GM12878 (cell line): ENCODE data around the gene RASGRP3. TPM values are rescaled to one million over a fixed set of nuclear protein-coding genes. Genes with fewer than 3 reads are reported as not detected.
A peak's percentile ranks its signal among the peaks of the same experiment; 100 is the strongest.

Experiments
- ATAC-seq: fragments of 200-7000 bp; cut with Tn5 transposase; 3 replicates; pipeline ENCODE4 v1.9.1; 2020; ENCODE audit warnings: mild to moderate bottlenecking, moderate library complexity
- BruUV-seq: library from RNA; stranded (reverse); fragments of 400-500 nt; replicated peaks from 2 replicates; lab custom pipeline; 2021; lab: Mats Ljungman, UMichigan
- CTCF ChIA-PET: fragments of 300-600 bp; sonication (Branson Sonifier 250); formaldehyde crosslinking; extraction: SDS; loops from one replicate; lab custom pipeline; 2021; ENCODE audit warnings: inconsistent platforms; lab: Yijun Ruan, JAX
- POLR2A ChIA-PET: fragments of 350-600 bp; formaldehyde crosslinking; extraction: SDS; loops from one replicate; lab custom pipeline; 2021; ENCODE audit warnings: inconsistent platforms; lab: Charles Lee
- RAD21 ChIA-PET: fragments of 300-600 bp; sonication (Branson Sonifier 250); formaldehyde crosslinking; loops from one replicate; lab custom pipeline; 2023; ENCODE audit warnings: antibody characterized with exemption; ENCODE audit not compliant: unreplicated experiment; lab: Charles Lee
- SMC1A ChIA-PET: fragments of 300-600 bp; sonication (Branson Sonifier 250); formaldehyde crosslinking; loops from one replicate; lab custom pipeline; 2023; ENCODE audit not compliant: unreplicated experiment, uncharacterized antibody; lab: Charles Lee
- DNase-seq: peaks from one replicate; pipeline ENCODE4 v3.0.0-alpha.2; 2011; ENCODE audit warnings: low read depth, low spot score
- FAIRE-seq: peaks from 3 replicates; lab custom pipeline; 2011; peaks lifted over from hg19 to GRCh38; lab: Jason Lieb, UNC
- H2AFZ ChIP-seq: 2 replicates; pipeline ENCODE4 v1.6.0; 2011; ENCODE audit warnings: low read depth, low read length, control low read depth; ENCODE audit not compliant: control insufficient read depth
- H3K27ac ChIP-seq: 2 replicates; pipeline ENCODE4 v1.5.1; 2011; ENCODE audit warnings: control low read depth; ENCODE audit not compliant: control insufficient read depth, insufficient read depth
- H3K27me3 ChIP-seq, 2 experiments: replicated peaks in 1 of 2; 2 replicates each; pipeline versions ENCODE4 v1.6.0 to v1.6.1; 2011; ENCODE audit warnings: low read length in 1 of 2; ENCODE audit not compliant: control insufficient read depth in 2 of 2, insufficient read depth in 2 of 2
- H3K36me3 ChIP-seq, 2 experiments: 2 replicates each; pipeline ENCODE4 v1.5.1; 2011; ENCODE audit warnings: low read length in 1 of 2; ENCODE audit not compliant: control insufficient read depth in 2 of 2, insufficient read depth in 2 of 2
- H3K4me1 ChIP-seq: 2 replicates; pipeline ENCODE4 v1.6.1; 2011; ENCODE audit warnings: mild to moderate bottlenecking, low read length, moderate library complexity, mixed read lengths; ENCODE audit not compliant: control insufficient read depth, insufficient read depth
- H3K4me2 ChIP-seq: 2 replicates; pipeline ENCODE4 v1.6.0; 2011; ENCODE audit warnings: control low read depth; ENCODE audit not compliant: control insufficient read depth, insufficient read depth
- H3K4me3 ChIP-seq: fragments of 200-600 bp; sonication (generic); 2 replicates; pipeline ENCODE4 v1.5.1; 2016
- H3K79me2 ChIP-seq: 2 replicates; pipeline ENCODE4 v1.6.0; 2011; ENCODE audit warnings: low read length; ENCODE audit not compliant: control insufficient read depth, insufficient read depth
- H3K9ac ChIP-seq: 2 replicates; pipeline ENCODE4 v1.8.0; 2011; ENCODE audit warnings: low read length, control low read depth, mixed read lengths; ENCODE audit not compliant: control insufficient read depth, insufficient read depth
- H3K9me3 ChIP-seq: replicated peaks from 3 replicates; pipeline ENCODE4 v1.5.1; 2011; ENCODE audit warnings: mild to moderate bottlenecking, low read length; ENCODE audit not compliant: control insufficient read depth, insufficient read depth
- H4K20me1 ChIP-seq: 2 replicates; pipeline ENCODE4 v1.6.0; 2011; ENCODE audit not compliant: control insufficient read depth, insufficient read depth
- CBX5 ChIP-seq: sonication (generic); IDR thresholded peaks from 2 replicates; pipeline ENCODE4 v1.6.1; 2016; ENCODE audit warnings: low read depth, moderate library complexity, mild to moderate bottlenecking, inconsistent platforms
- FOXM1 ChIP-seq: IDR thresholded peaks from 2 replicates; pipeline ENCODE4 v1.6.1; 2012; ENCODE audit warnings: low read depth, mild to moderate bottlenecking, inconsistent platforms, low read length, moderate library complexity
- MYB ChIP-seq: fragments of 150-350 bp; IDR thresholded peaks from 2 replicates; pipeline ENCODE4 v1.6.1; 2014; ENCODE audit warnings: mild to moderate bottlenecking, low read depth, low read length, borderline replicate concordance
- TAF1 ChIP-seq: IDR thresholded peaks from 2 replicates; pipeline ENCODE4 v1.6.1; 2011; ENCODE audit warnings: mild to moderate bottlenecking, low read depth, low read length, borderline replicate concordance
- WGBS: methylation state at CpG from one replicate; pipeline ENCODE4 v1.1.6; 2016; ENCODE audit warnings: low lambda C conversion rate; ENCODE audit not compliant: insufficient replicate concordance, insufficient coverage; ENCODE audit errors: missing lambda C conversion rate; 5-methylcytosine and 5-hydroxymethylcytosine counted together
- in situ Hi-C: fragments of 300-500 bp; cut with MboI; formaldehyde crosslinking; loops from 9 replicates; pipeline ENCODE4 v1.14.3; 2018; ENCODE audit warnings: mixed read lengths
- intact Hi-C: fragments of 100-400 bp; cut with micrococcal nuclease; formaldehyde crosslinking; loops from one replicate; pipeline ENCODE4 v1.14.2; 2022; ENCODE audit not compliant: unreplicated experiment
- polyA plus RNA-seq, 11 experiments: library from polyadenylated mRNA; depleted of rRNA in 4 of 11; unstranded in 6 of 11; stranded (reverse) in 5 of 11; fragments of >200 nt; fragmentation: Nextera tagmentation in 4 of 11; fragmentation: Illumina TruSeq in 1 of 11; extraction: Ambion mirVana in 4 of 11; extraction: Trizol in 1 of 11; gene quantifications; 1 replicate in 1 of 11; 2 replicates in 10 of 11; pipeline versions ENCODE4 v1.2.1 to v1.2.3, GENCODE V29; 2011 to 2016; ENCODE audit warnings: inconsistent platforms in 2 of 11, missing spikeins in 2 of 11, low read depth in 1 of 11
- total RNA-seq, 4 experiments: library from RNA; depleted of rRNA in 3 of 4; stranded (reverse); fragments of >200 nt in 3 of 4; fragmentation: Illumina TruSeq in 1 of 4; extraction: Trizol in 1 of 4; gene quantifications; 2 replicates each; pipeline versions ENCODE4 v1.2.1 to v1.2.3, GENCODE V29; 2013 to 2021
- TF ChIP-seq, protein P1 (sequence below): IDR thresholded peaks from 2 replicates; pipeline ENCODE4 v1.6.1; 2012; ENCODE audit warnings: low read depth, low read length, improper control_type of control experiment
- TF ChIP-seq, protein P2 (sequence below): fragments of 450-650 bp; IDR thresholded peaks from 2 replicates; pipeline ENCODE4 v1.6.1; 2018; ENCODE audit warnings: mild to moderate bottlenecking, low read depth, moderate library complexity; ENCODE audit not compliant: partially characterized antibody
- TF ChIP-seq, protein P3 (sequence below): fragments of 450-650 bp; IDR thresholded peaks from 2 replicates; pipeline ENCODE4 v1.6.1; 2017; ENCODE audit warnings: antibody characterized with exemption, mild to moderate bottlenecking, moderate library complexity
- TF ChIP-seq, protein P4 (sequence below): fragments of 450-650 bp; IDR thresholded peaks from 2 replicates; pipeline ENCODE4 v1.6.1; 2014; ENCODE audit warnings: mild to moderate bottlenecking

The RASGRP3 gene
- total and polyA plus RNA-seq, 10 of the 15 experiments (the other 5 are each of a cell fraction or from before 2014, with no cell fraction given), result 31.6 to 106 (median 64.7) TPM

DNA sequence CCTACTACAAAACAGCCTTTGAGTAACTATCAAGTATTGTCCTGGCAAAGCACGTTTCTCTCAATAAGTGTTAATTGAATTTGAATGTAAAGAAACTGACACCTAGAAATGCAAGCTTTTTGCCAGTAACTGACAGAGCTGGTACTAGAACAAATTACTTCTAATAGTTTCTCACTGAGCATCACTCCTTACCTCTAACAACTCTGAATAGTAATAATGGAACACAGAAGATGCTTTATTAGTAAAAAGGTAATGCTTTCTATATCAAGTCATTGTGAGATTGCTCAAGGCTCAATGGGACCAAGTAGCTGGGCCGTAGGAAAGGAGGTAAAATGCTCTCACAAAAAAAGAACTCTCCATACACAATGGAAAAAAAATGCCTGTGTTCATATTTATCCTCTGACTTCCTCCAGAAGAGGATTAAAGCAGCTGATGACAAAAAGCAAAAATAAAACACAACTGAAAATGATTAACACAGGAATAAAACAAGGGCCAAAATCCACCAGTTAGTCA, 11.8 kb downstream of the RASGRP3 start (continued):
- TF ChIP-seq, protein P1, sequence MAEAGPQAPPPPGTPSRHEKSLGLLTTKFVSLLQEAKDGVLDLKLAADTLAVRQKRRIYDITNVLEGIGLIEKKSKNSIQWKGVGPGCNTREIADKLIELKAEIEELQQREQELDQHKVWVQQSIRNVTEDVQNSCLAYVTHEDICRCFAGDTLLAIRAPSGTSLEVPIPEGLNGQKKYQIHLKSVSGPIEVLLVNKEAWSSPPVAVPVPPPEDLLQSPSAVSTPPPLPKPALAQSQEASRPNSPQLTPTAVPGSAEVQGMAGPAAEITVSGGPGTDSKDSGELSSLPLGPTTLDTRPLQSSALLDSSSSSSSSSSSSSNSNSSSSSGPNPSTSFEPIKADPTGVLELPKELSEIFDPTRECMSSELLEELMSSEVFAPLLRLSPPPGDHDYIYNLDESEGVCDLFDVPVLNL, result no peak
- no peak; the same call in 1 of the 2 replicates for TF ChIP-seq TAF1
- TF ChIP-seq, all 136 proteins: peak for 14

DNA sequence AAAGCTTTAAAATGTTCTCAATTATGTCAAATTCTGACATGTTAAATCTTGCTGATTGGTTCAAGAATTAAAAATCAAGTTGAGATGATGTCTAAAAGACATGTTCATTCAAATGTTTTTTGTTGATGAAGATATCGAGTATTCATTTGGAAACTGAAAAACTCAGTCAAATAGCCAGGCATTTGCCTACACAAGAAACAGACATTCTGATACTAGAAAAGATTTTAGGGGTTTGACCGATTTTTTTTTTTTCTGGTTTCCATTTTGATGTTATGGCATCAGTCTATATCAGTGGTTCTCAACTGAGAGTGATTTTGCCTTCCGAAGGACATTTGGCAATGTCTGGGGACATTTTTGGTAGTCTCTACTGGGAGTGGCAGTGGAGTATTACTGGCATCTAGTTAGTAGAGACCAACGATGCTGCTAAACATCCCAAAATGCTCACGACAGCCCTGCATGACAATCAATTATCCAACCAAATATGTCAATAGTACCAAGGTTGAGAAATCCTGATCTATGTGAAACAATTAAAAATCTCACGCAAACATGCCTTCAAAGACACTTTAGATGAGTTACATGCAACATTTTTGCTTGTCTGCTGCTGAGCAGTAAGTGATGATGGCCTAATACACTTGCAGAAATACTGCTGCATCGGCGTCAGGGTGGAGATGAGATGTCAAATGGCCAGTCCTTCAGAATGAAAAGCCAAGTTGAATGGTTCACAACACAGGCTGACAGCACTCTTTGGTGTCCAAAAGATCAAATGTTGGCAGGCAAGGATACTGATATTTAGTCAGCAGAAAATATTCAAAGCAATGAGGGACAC, 12.5 kb downstream of the RASGRP3 start:
- ATAC-seq (peak; percentile 73), DNase-seq (no peak), FAIRE-seq (no peak)
- 4% methylated on average over 8 of the region's 8 CpGs for WGBS
- SMC1A ChIA-PET, result interaction anchor here (0.6 to 15.4 kb wide), 14 partner anchors 9 to 94 kb away, joined by 3 to 258 read pairs (median 4); partner anchors contain the start of gene RASGRP3
- peak overlapping the region; percentile 49 for H3K9ac ChIP-seq
- peak overlapping the region; percentile 94 for H3K27ac ChIP-seq
- BruUV-seq, result TSS peak; percentile 6
- no peaks in the 10 kb centered on the region for H4K20me1 ChIP-seq
- H3K4me1 ChIP-seq, result peaks cover 79% of the 10 kb centered on the region
- H3K4me3 ChIP-seq, result peak overlapping the region; percentile 31; the same call in 1 of the 2 replicates
- peak overlapping the region; percentile 95 for H3K4me2 ChIP-seq
- POLR2A ChIA-PET, result interaction anchor here (0.8 to 3.0 kb wide), 8 partner anchors 8 to 109 kb away, joined by 3 to 16 read pairs (median 4); partner anchors contain the start of gene RASGRP3
- no peaks in the 10 kb centered on the region for H3K27me3 ChIP-seq
- H3K36me3 ChIP-seq, result peaks cover 0 to 9% of the 10 kb centered on the region in 2 experiments; a peak in 3 of 4 replicates
- no peak overlapping the region for H2AFZ ChIP-seq
- CTCF ChIA-PET, result interaction anchor here (0.6 to 2.8 kb wide), 6 partner anchors 8 to 21 kb away, joined by 4 to 14 read pairs (median 7); partner anchors contain the start of gene RASGRP3
- in situ Hi-C loops (loop anchor here (25.0 kb wide), 1 partner anchor 1198 kb away; no protein-coding TSS in a partner anchor), intact Hi-C loops (loop anchor here (1.0 to 10.0 kb wide), 2 partner anchors 8 to 1196 kb away; no protein-coding TSS in a partner anchor)
- RAD21 ChIA-PET, result interaction anchor here (1.0 to 15.9 kb wide), 5 partner anchors 8 to 94 kb away, joined by 3 to 222 read pairs (median 5); partner anchors contain the start of gene RASGRP3
- peaks cover 98% of the 10 kb centered on the region for H3K79me2 ChIP-seq
- H3K9me3 ChIP-seq, result peaks cover 8% of the 10 kb centered on the region; the same call in 2 of the 3 replicates
- TF ChIP-seq, protein P2, sequence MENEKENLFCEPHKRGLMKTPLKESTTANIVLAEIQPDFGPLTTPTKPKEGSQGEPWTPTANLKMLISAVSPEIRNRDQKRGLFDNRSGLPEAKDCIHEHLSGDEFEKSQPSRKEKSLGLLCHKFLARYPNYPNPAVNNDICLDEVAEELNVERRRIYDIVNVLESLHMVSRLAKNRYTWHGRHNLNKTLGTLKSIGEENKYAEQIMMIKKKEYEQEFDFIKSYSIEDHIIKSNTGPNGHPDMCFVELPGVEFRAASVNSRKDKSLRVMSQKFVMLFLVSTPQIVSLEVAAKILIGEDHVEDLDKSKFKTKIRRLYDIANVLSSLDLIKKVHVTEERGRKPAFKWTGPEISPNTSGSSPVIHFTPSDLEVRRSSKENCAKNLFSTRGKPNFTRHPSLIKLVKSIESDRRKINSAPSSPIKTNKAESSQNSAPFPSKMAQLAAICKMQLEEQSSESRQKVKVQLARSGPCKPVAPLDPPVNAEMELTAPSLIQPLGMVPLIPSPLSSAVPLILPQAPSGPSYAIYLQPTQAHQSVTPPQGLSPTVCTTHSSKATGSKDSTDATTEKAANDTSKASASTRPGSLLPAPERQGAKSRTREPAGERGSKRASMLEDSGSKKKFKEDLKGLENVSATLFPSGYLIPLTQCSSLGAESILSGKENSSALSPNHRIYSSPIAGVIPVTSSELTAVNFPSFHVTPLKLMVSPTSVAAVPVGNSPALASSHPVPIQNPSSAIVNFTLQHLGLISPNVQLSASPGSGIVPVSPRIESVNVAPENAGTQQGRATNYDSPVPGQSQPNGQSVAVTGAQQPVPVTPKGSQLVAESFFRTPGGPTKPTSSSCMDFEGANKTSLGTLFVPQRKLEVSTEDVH, result no peak
- TF ChIP-seq MYB (no peak), CBX5 (peak; percentile 67; the same call in 1 of the 2 replicates), FOXM1 (peak; percentile 74; the same call in 1 of the 2 replicates)
- TF ChIP-seq, protein P3, sequence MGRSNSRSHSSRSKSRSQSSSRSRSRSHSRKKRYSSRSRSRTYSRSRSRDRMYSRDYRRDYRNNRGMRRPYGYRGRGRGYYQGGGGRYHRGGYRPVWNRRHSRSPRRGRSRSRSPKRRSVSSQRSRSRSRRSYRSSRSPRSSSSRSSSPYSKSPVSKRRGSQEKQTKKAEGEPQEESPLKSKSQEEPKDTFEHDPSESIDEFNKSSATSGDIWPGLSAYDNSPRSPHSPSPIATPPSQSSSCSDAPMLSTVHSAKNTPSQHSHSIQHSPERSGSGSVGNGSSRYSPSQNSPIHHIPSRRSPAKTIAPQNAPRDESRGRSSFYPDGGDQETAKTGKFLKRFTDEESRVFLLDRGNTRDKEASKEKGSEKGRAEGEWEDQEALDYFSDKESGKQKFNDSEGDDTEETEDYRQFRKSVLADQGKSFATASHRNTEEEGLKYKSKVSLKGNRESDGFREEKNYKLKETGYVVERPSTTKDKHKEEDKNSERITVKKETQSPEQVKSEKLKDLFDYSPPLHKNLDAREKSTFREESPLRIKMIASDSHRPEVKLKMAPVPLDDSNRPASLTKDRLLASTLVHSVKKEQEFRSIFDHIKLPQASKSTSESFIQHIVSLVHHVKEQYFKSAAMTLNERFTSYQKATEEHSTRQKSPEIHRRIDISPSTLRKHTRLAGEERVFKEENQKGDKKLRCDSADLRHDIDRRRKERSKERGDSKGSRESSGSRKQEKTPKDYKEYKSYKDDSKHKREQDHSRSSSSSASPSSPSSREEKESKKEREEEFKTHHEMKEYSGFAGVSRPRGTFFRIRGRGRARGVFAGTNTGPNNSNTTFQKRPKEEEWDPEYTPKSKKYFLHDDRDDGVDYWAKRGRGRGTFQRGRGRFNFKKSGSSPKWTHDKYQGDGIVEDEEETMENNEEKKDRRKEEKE, result no peak
- TF ChIP-seq, protein P4, sequence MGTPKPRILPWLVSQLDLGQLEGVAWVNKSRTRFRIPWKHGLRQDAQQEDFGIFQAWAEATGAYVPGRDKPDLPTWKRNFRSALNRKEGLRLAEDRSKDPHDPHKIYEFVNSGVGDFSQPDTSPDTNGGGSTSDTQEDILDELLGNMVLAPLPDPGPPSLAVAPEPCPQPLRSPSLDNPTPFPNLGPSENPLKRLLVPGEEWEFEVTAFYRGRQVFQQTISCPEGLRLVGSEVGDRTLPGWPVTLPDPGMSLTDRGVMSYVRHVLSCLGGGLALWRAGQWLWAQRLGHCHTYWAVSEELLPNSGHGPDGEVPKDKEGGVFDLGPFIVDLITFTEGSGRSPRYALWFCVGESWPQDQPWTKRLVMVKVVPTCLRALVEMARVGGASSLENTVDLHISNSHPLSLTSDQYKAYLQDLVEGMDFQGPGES, result no peak
